HepG2 (cell line): ENCODE data around the gene PIEZO1. TPM values are rescaled to one million over a fixed set of nuclear protein-coding genes. Genes with fewer than 3 reads are reported as not detected.

Source experiments
- AGO1 ChIP-seq: fragments of 200-400 bp; formaldehyde crosslinking; IDR thresholded peaks from 2 replicates; pipeline ENCODE4 v1.6.1; 2017; ENCODE audit warnings: mild to moderate bottlenecking, low read depth, low read length, moderate library complexity; ENCODE audit not compliant: poor library complexity, severe bottlenecking
- AKAP8 ChIP-seq: sonication (generic); formaldehyde crosslinking; IDR thresholded peaks from 2 replicates; pipeline ENCODE4 v1.5.1; 2020; ENCODE audit warnings: mild to moderate bottlenecking, missing genetic modification reagents
- ETV5 ChIP-seq: IDR thresholded peaks from 2 replicates; pipeline ENCODE4 v1.6.1; 2018; ENCODE audit warnings: missing biosample characterization, missing genetic modification reagents, inconsistent platforms, borderline replicate concordance
- FOXC1 ChIP-seq: sonication (generic); formaldehyde crosslinking; IDR thresholded peaks from 2 replicates; pipeline ENCODE4 v1.8.0; 2022; ENCODE audit warnings: mild to moderate bottlenecking, missing genetic modification reagents, borderline replicate concordance
- GTF3A ChIP-seq: sonication (generic); formaldehyde crosslinking; conservative IDR thresholded peaks from 2 replicates; pipeline ENCODE4 v1.4.0; 2020; ENCODE audit warnings: mild to moderate bottlenecking, missing genetic modification reagents
- KAT2B ChIP-seq: fragments of 150-350 bp; IDR thresholded peaks from 2 replicates; pipeline ENCODE4 v1.6.1; 2014; ENCODE audit warnings: low read depth, low read length, borderline replicate concordance
- NONO ChIP-seq, 2 experiments: fragments of 450-650 bp in 1 of 2; sonication (generic) in 1 of 2; formaldehyde crosslinking in 1 of 2; IDR thresholded peaks in 1 of 2; conservative IDR thresholded peaks in 1 of 2; 2 replicates each; pipeline versions ENCODE4 v1.6.1 to v1.8.0; 2017 to 2022; ENCODE audit warnings: mild to moderate bottlenecking in 1 of 2, missing genetic modification reagents in 1 of 2, moderate library complexity in 1 of 2
- NRL ChIP-seq: sonication (generic); formaldehyde crosslinking; IDR thresholded peaks from 2 replicates; pipeline ENCODE4 v1.5.0; 2020; ENCODE audit warnings: missing genetic modification reagents, mild to moderate bottlenecking, moderate library complexity, borderline replicate concordance
- SP4 ChIP-seq: sonication (generic); formaldehyde crosslinking; IDR thresholded peaks from 2 replicates; pipeline ENCODE4 v1.8.1; 2023; ENCODE audit warnings: mild to moderate bottlenecking, missing genetic modification reagents
- XBP1 ChIP-seq: sonication (generic); formaldehyde crosslinking; IDR thresholded peaks from 2 replicates; pipeline ENCODE4 v1.5.0; 2020; ENCODE audit warnings: missing genetic modification reagents
- ZMYM4 ChIP-seq: sonication (generic); formaldehyde crosslinking; IDR thresholded peaks from 2 replicates; pipeline ENCODE4 v1.8.1; 2023; ENCODE audit warnings: mild to moderate bottlenecking, missing genetic modification reagents
- ZNF205 ChIP-seq: IDR thresholded peaks from 2 replicates; pipeline ENCODE4 v1.6.1; 2018; ENCODE audit warnings: missing biosample characterization, missing genetic modification reagents
- ZNF563 ChIP-seq: sonication (generic); formaldehyde crosslinking; IDR thresholded peaks from 2 replicates; pipeline ENCODE4 v1.8.0; 2022; ENCODE audit warnings: mild to moderate bottlenecking, moderate library complexity, missing genetic modification reagents
- ZNF891 ChIP-seq: sonication (generic); formaldehyde crosslinking; IDR thresholded peaks from 2 replicates; pipeline ENCODE4 v1.5.0; 2020; ENCODE audit warnings: mild to moderate bottlenecking, missing genetic modification reagents
- polyA plus RNA-seq, 8 experiments: library from polyadenylated mRNA; depleted of rRNA in 3 of 8; stranded (reverse) in 7 of 8; unstranded in 1 of 8; fragments of >200 nt; fragmentation: Illumina TruSeq in 4 of 8; extraction: Trizol in 4 of 8; gene quantifications; 2 replicates each; pipeline versions ENCODE4 v1.2.1 to v1.2.3, GENCODE V29; 2011 to 2016; ENCODE audit warnings: low read depth in 4 of 8, missing spikeins in 1 of 8, mixed read lengths in 1 of 8; ENCODE audit not compliant: insufficient read depth in 1 of 8
- total RNA-seq, 5 experiments: library from RNA; depleted of rRNA; stranded (reverse); fragments of >200 nt; fragmentation: Illumina TruSeq; extraction: Trizol; gene quantifications; 2 replicates each; pipeline ENCODE4 v1.2.3, GENCODE V29; 2016; ENCODE audit warnings: low read depth in 1 of 5
- TF ChIP-seq, protein P1 (sequence below): sonication (generic); formaldehyde crosslinking; IDR thresholded peaks from 2 replicates; pipeline ENCODE4 v1.5.0; 2020; ENCODE audit warnings: mild to moderate bottlenecking, missing genetic modification reagents, borderline replicate concordance
- TF ChIP-seq, protein P2 (sequence below), 2 experiments: sonication (generic) in 1 of 2; formaldehyde crosslinking in 1 of 2; IDR thresholded peaks; 2 replicates each; pipeline versions ENCODE4 v1.5.1 to v1.6.1; 2011 to 2020; ENCODE audit warnings: borderline replicate concordance in 1 of 2, low read depth in 1 of 2, low read length in 1 of 2, mild to moderate bottlenecking in 1 of 2, missing genetic modification reagents in 1 of 2, moderate library complexity in 1 of 2
- TF ChIP-seq, protein P3 (sequence below): sonication (generic); formaldehyde crosslinking; IDR thresholded peaks from 2 replicates; pipeline ENCODE4 v1.4.0; 2020; ENCODE audit warnings: mild to moderate bottlenecking, missing genetic modification reagents
- TF ChIP-seq, protein P4 (sequence below): IDR thresholded peaks from 2 replicates; pipeline ENCODE4 v1.6.1; 2016; ENCODE audit warnings: low read depth, borderline replicate concordance

The PIEZO1 gene
- total and polyA plus RNA-seq, 2 of the 13 experiments (the other 11 are each of a cell fraction or from before 2014, with no cell fraction given): 67.9 to 85.0 TPM

DNA sequence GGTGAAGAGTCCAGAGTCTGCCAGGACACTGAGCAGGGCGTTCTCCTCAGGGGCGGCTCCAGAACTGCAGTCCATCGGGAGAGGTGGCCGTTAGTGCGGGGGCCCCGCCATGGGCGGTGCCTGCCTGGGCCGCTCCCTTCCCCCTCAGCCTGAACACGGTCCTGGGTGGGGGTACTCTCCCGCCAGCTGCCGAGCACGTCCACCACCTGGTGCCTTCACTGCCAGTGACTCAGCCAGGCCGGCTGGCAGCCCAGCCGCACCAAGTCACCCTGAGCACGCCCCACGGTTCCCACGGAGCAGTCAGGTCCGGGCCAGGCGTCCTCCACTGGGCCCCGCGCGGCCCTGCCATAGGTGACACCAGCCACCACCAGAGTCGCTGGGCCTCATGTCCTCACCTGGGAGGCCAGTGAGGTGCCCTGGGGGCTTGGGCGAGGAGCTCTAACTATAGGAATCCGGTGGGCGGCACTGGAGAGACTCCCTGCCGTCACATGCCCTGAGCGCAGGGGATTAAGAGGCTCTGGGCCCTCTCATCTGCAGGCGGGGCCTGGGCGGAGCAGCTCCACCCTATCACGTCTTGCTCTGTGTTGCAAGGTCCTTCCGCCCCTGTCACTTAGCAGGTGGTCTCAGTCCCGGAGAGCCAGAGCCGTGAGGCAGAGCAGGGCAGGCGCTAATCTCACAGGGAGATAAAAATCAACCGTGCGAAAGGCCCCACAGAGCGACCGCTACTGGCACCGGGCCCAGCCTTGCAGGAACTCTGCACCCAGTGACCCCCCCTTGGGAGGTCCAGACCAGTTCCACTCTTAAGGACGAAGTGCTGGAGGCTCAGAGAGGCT is 14.3 kb downstream of the PIEZO1 start (continued):
- TF ChIP-seq, protein P1, sequence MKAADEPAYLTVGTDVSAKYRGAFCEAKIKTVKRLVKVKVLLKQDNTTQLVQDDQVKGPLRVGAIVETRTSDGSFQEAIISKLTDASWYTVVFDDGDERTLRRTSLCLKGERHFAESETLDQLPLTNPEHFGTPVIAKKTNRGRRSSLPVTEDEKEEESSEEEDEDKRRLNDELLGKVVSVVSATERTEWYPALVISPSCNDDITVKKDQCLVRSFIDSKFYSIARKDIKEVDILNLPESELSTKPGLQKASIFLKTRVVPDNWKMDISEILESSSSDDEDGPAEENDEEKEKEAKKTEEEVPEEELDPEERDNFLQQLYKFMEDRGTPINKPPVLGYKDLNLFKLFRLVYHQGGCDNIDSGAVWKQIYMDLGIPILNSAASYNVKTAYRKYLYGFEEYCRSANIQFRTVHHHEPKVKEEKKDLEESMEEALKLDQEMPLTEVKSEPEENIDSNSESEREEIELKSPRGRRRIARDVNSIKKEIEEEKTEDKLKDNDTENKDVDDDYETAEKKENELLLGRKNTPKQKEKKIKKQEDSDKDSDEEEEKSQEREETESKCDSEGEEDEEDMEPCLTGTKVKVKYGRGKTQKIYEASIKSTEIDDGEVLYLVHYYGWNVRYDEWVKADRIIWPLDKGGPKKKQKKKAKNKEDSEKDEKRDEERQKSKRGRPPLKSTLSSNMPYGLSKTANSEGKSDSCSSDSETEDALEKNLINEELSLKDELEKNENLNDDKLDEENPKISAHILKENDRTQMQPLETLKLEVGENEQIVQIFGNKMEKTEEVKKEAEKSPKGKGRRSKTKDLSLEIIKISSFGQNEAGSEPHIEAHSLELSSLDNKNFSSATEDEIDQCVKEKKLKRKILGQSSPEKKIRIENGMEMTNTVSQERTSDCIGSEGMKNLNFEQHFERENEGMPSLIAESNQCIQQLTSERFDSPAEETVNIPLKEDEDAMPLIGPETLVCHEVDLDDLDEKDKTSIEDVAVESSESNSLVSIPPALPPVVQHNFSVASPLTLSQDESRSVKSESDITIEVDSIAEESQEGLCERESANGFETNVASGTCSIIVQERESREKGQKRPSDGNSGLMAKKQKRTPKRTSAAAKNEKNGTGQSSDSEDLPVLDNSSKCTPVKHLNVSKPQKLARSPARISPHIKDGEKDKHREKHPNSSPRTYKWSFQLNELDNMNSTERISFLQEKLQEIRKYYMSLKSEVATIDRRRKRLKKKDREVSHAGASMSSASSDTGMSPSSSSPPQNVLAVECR (CRISPR knock-in tag): peak; percentile 83
- TF ChIP-seq ZMYM4 (CRISPR knock-in tag): peak; percentile 62
- peak; percentile 60 for TF ChIP-seq ZNF205 (CRISPR knock-in tag)
- peak; percentile 79; the same call in 1 of the 2 replicates for TF ChIP-seq ZNF891
- no peak; the same call in 1 of the 2 replicates for TF ChIP-seq ZNF563 (CRISPR knock-in tag)
- TF ChIP-seq SP4 (CRISPR knock-in tag): peak; percentile 44; the same call in 1 of the 2 replicates
- TF ChIP-seq FOXC1: peak; percentile 52; the same call in 1 of the 2 replicates
- TF ChIP-seq, protein P2, sequence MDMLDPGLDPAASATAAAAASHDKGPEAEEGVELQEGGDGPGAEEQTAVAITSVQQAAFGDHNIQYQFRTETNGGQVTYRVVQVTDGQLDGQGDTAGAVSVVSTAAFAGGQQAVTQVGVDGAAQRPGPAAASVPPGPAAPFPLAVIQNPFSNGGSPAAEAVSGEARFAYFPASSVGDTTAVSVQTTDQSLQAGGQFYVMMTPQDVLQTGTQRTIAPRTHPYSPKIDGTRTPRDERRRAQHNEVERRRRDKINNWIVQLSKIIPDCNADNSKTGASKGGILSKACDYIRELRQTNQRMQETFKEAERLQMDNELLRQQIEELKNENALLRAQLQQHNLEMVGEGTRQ (IDR thresholded peaks at IDR 0.05; ENCODE audit: low read depth, low read length): no peak
- TF ChIP-seq, protein P2 (CRISPR knock-in tag; IDR thresholded peaks at IDR 0.05; ENCODE audit: borderline replicate concordance): 0 out of 2 replicates have a peak, but pooled peaks have one; percentile 23
- TF ChIP-seq, protein P3, sequence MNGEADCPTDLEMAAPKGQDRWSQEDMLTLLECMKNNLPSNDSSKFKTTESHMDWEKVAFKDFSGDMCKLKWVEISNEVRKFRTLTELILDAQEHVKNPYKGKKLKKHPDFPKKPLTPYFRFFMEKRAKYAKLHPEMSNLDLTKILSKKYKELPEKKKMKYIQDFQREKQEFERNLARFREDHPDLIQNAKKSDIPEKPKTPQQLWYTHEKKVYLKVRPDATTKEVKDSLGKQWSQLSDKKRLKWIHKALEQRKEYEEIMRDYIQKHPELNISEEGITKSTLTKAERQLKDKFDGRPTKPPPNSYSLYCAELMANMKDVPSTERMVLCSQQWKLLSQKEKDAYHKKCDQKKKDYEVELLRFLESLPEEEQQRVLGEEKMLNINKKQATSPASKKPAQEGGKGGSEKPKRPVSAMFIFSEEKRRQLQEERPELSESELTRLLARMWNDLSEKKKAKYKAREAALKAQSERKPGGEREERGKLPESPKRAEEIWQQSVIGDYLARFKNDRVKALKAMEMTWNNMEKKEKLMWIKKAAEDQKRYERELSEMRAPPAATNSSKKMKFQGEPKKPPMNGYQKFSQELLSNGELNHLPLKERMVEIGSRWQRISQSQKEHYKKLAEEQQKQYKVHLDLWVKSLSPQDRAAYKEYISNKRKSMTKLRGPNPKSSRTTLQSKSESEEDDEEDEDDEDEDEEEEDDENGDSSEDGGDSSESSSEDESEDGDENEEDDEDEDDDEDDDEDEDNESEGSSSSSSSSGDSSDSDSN (CRISPR knock-in tag): peak; percentile 39; the same call in 1 of the 2 replicates
- TF ChIP-seq GTF3A: no peak
- TF ChIP-seq NRL (CRISPR knock-in tag): 0 out of 2 replicates have a peak, but pooled peaks have one; percentile 18
- TF ChIP-seq KAT2B: no peak
- TF ChIP-seq XBP1 (CRISPR knock-in tag): no peak
- TF ChIP-seq, protein P4, sequence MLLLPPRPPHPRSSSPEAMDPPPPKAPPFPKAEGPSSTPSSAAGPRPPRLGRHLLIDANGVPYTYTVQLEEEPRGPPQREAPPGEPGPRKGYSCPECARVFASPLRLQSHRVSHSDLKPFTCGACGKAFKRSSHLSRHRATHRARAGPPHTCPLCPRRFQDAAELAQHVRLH (CRISPR knock-in tag): peak; percentile 65; the same call in 1 of the 2 replicates
- no peak for TF ChIP-seq NONO (IDR thresholded peaks at IDR 0.05)
- TF ChIP-seq NONO (CRISPR knock-in tag; conservative IDR thresholded peaks at IDR 0.05): 0 out of 2 replicates have a peak, but pooled peaks have one; percentile 40
- TF ChIP-seq AGO1: peak; percentile 19
- peak; percentile 80; the same call in 1 of the 2 replicates for TF ChIP-seq AKAP8 (CRISPR knock-in tag)
- TF ChIP-seq ETV5: peak; percentile 40
